Neutrophil (primary cell): ENCODE results near the gene SYNPR.

Source experiments
- H3K27ac ChIP-seq: fragments of 200-600 bp; sonication (generic); 2 replicates; pipeline ENCODE4 v1.5.1; 2016; ENCODE audit warnings: mild to moderate bottlenecking, moderate library complexity
- H3K27me3 ChIP-seq: fragments of 200-600 bp; sonication (generic); 2 replicates; pipeline ENCODE4 v1.6.0; 2016; ENCODE audit warnings: mild to moderate bottlenecking
- H3K36me3 ChIP-seq: fragments of 200-600 bp; sonication (generic); 2 replicates; pipeline ENCODE4 v1.5.1; 2017
- H3K4me1 ChIP-seq, 2 experiments: fragments of 200-600 bp in 1 of 2; sonication (generic) in 1 of 2; 1 replicate in 1 of 2; 2 replicates in 1 of 2; pipeline versions ENCODE4 v1.5.1 to v1.6.1; 2013 to 2016; ENCODE audit warnings: low read depth in 1 of 2, low read length in 1 of 2, mild to moderate bottlenecking in 1 of 2, moderate library complexity in 1 of 2; ENCODE audit not compliant: control insufficient read depth in 1 of 2, insufficient read depth in 1 of 2
- H3K4me3 ChIP-seq, 2 experiments: fragments of 200-600 bp in 1 of 2; sonication (generic) in 1 of 2; 1 replicate in 1 of 2; 2 replicates in 1 of 2; pipeline ENCODE4 v1.5.1; 2013 to 2016; ENCODE audit warnings: low read depth in 1 of 2, low read length in 1 of 2, mild to moderate bottlenecking in 1 of 2, moderate library complexity in 1 of 2
- H3K9me3 ChIP-seq: fragments of 200-600 bp; sonication (generic); 2 replicates; pipeline ENCODE4 v1.5.1; 2016
- TF ChIP-seq, protein P1 (sequence below): fragments of 200-600 bp; sonication (generic); IDR thresholded peaks from 2 replicates; pipeline ENCODE4 v1.5.1; 2016; ENCODE audit warnings: antibody characterized with exemption

SYNPR gene

DNA sequence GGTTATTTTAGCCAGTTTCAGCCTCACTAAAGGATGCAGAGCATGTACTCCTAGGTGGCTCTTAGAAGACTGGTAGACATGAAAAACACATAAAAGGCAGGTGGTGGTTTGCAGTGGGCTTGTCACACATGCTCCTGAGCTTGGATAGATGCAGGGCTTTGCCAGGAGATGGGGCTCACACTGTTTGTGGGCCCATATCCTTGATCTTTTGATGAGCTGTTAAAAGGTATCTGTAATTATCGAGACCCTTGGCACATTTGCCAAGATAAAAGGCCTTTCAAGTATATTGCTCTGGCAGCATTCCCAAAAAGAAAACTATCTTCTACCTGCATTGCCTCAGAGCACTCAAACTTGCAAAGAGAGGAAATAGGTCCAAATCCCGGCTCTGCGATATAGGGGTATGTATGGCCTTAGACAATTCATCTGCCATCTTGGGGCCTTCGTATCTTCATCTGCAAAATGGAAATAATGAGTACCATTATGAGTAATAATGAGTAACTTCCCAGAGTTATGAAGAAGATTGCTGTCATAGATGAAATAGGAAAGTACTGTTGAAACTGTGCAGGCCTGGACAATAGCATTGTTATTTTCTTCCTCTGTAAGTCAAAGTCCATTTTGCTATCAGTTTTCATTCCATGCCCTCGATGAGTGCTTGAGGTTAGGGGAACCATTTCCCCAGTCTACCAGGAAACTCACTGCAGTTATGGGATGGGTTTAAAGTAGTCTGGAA, 172.7 kb downstream of the SYNPR start:
- Histone ChIP-seq H3K4me3 (no peak overlapping the region), H3K36me3 (no peaks in the 10 kb centered on the region), H3K27ac (no peak overlapping the region), H3K27me3 (no peaks in the 10 kb centered on the region), H3K4me1 (no peaks in the 10 kb centered on the region), H3K9me3 (no peaks in the 10 kb centered on the region)
- TF ChIP-seq, protein P1, sequence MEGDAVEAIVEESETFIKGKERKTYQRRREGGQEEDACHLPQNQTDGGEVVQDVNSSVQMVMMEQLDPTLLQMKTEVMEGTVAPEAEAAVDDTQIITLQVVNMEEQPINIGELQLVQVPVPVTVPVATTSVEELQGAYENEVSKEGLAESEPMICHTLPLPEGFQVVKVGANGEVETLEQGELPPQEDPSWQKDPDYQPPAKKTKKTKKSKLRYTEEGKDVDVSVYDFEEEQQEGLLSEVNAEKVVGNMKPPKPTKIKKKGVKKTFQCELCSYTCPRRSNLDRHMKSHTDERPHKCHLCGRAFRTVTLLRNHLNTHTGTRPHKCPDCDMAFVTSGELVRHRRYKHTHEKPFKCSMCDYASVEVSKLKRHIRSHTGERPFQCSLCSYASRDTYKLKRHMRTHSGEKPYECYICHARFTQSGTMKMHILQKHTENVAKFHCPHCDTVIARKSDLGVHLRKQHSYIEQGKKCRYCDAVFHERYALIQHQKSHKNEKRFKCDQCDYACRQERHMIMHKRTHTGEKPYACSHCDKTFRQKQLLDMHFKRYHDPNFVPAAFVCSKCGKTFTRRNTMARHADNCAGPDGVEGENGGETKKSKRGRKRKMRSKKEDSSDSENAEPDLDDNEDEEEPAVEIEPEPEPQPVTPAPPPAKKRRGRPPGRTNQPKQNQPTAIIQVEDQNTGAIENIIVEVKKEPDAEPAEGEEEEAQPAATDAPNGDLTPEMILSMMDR = no peak

DNA sequence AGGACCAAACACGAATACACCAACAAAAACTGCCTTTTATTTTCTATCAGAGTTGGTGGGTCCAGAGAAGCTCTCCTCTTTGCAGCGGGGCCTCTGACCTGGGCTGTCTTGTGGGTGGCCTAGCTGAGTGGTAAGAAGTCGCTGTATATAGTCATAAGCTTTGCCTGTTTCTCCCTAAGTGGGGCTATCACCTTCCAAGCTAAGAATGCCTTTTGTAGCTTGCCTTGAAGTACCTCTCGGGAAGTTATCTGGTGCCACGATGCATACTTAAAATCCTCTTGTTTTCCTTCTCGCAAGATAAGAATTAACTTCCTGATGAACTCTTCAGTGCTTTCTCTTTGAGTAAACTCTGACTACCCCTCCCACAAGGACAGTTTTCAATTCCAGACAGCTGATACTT, 178.8 kb downstream of the SYNPR start:
- Histone ChIP-seq H3K9me3 (no peaks in the 10 kb centered on the region), H3K27me3 (no peaks in the 10 kb centered on the region), H3K36me3 (no peaks in the 10 kb centered on the region), H3K4me3 (no peak overlapping the region), H3K27ac (no peak overlapping the region), H3K4me1 (no peaks in the 10 kb centered on the region)
- TF ChIP-seq, protein P1 = no peak

DNA sequence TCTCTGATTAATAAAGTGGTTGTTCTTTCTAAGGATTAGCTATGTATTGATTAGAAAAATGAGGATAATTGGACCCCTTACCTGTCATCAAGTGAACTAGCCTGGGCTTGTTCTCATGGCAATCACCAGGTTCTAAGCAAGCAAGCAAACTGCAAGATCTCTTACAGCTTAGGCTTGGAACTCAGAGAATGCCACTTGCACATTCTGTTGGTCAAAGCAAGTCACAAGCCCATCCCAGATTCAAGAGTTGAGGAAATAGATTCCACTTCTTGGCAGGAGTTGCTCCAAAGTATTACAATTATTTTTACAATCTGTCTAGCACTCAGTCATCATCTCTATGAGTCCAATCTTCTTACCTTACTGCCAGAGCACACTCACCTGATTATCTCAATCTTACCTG, 180.3 kb downstream of the SYNPR start:
- no peaks in the 10 kb centered on the region for H3K4me1 ChIP-seq
- H3K9me3 ChIP-seq = no peaks in the 10 kb centered on the region
- no peak overlapping the region for H3K4me3 ChIP-seq
- no peaks in the 10 kb centered on the region for H3K27me3 ChIP-seq
- no peaks in the 10 kb centered on the region for H3K36me3 ChIP-seq
- H3K27ac ChIP-seq = no peak overlapping the region
- TF ChIP-seq, protein P1 = no peak

DNA sequence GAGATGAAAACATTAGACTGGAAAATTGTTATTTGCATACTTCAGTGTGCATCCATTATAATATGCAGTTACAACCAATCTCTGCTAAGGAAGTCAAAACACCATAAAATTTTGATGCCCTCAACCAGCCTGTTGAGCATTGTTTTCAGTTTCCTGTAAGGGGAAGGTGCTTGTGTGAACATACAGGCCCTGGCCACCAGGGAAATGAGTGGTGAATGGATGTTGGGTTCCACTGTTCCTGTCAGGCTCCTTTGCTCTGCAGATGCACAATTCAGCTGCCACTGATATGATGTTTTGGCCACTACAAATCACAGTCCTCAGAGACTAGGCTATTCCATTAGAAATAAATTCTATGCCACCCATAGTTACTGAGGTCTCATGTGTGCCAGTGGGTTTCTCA, 184.6 kb downstream of the SYNPR start:
- Histone ChIP-seq H3K9me3 (no peaks in the 10 kb centered on the region), H3K27ac (no peak overlapping the region), H3K27me3 (no peaks in the 10 kb centered on the region), H3K4me3 (no peak overlapping the region), H3K36me3 (no peaks in the 10 kb centered on the region), H3K4me1 (no peaks in the 10 kb centered on the region)
- TF ChIP-seq, protein P1 = no peak

DNA sequence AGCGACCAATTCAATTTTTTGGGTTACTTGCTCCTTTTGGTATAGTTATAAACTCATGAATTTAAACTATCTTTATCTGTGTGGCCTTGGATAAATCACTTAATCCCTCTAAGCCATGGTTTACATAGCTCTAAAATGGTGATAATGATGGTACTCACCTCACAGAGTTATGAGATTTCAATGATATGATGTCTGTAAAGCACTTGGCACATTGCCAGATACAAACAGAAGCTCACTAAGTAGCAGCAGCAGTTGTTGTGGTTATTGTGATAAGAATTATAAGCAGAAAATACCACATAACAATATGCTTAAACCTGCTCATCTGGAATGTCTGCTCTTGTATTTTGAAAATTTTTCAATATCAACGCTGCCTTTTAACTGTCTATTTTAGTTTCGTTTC, 189.3 kb downstream of the SYNPR start:
- no peaks in the 10 kb centered on the region for H3K36me3 ChIP-seq
- H3K9me3 ChIP-seq = no peaks in the 10 kb centered on the region
- no peak overlapping the region for H3K27ac ChIP-seq
- TF ChIP-seq, protein P1 = no peak
- no peaks in the 10 kb centered on the region for H3K27me3 ChIP-seq
- H3K4me1 ChIP-seq = no peaks in the 10 kb centered on the region
- no peak overlapping the region for H3K4me3 ChIP-seq
